Measurements from ENCODE around the gene PARP4. TPM values are rescaled to one million over a fixed set of nuclear protein-coding genes. Genes with fewer than 3 reads are reported as not detected.
"Not testable (repeated sequence)": the region's sequence is repeated elsewhere in the genome, so short reads cannot be mapped to it uniquely, and the experiment has no call there.

Gene PARP4
- total and polyA plus RNA-seq, 2 of the 4 experiments (the other 2 are of a cell fraction), result 31.7 to 50.2 TPM

DNA sequence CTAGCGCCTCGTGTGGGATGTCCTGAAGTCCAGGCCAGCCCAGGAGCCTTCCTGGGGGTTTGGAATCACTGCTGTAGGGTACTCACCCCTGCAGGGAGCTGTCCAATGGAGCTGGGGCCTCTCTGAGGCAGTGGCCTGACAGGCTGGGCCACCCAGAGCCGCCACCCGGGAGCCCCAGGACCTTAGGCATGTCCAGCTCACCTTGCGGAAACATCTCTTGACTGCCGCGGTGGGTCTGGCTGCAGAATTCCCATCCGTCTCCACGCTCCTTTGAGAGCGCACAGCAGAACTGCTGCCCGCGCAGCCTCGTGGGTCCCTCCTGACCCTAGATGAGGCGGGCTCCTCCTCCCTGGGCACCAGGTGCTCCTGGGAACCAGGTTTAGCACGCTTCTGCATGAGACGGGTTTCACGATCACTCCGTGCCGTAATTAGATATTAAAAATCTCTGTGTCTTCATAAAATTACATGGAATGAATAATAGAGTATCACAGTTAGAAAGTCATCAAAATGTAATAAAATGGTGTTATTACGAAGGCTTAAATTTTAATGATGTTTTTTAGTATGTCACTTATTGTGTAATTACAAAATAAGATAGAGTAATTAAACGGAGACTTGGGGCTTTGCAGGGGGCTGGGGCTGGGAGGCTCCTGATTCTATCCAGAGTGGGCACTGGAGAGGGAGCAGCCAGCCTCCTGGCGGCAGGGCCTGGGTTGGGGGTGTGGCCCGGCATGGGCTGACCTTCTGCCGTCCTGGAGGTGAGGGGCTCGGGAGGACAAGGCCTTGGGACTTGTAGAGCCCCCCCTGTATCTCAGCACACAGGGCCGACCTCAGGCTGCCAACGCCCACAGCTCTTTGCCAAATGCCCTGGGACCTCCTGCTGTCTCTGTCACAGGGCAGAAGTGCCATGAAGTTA lies 120.6 kb downstream of the PARP4 start:
- H2BK5ac ChIP-seq (ENCODE audit: low read depth, low read length, poor library complexity, severe bottlenecking); CTCF ChIA-PET; H2BK120ac ChIP-seq (ENCODE audit: low read depth, low read length); H3K36me3 ChIP-seq (ENCODE audit: control insufficient read depth, insufficient read depth, low read length); H3K56ac ChIP-seq (ENCODE audit: extremely low read depth, insufficient read depth, low read length); H3K4me2 ChIP-seq (ENCODE audit: low read depth, low read length); H2AFZ ChIP-seq (replicated peaks; ENCODE audit: low read length, poor library complexity); in situ Hi-C loops (cut with MboI; ENCODE audit: low sequenced_read_pairs); ATAC-seq (ENCODE audit: low read depth); H3K18ac ChIP-seq (ENCODE audit: low read depth, low read length); H2BK15ac ChIP-seq (ENCODE audit: low read depth, low read length); H3K9me1 ChIP-seq (ENCODE audit: insufficient read depth, low read length); H3K4me3 ChIP-seq (ENCODE audit: insufficient read depth, low read depth, low read length); dilution Hi-C loops (cut with HindIII; ENCODE audit: low sequenced_read_pairs, unreplicated experiment); H3K4ac ChIP-seq (ENCODE audit: low read depth, low read length); H4K91ac ChIP-seq (ENCODE audit: insufficient read depth, low read depth, low read length); DNase-seq; H3K4me1 ChIP-seq (ENCODE audit: control insufficient read depth, insufficient read depth, low read length); H4K8ac ChIP-seq (ENCODE audit: low read depth in 2 of 2, low read length in 2 of 2); H3K27me3 ChIP-seq (ENCODE audit: control insufficient read depth, insufficient read depth, low read length); BruUV-seq (replicated peaks); H4K5ac ChIP-seq (ENCODE audit: low read depth, low read length); H2AK9ac ChIP-seq (replicated peaks; ENCODE audit: low read depth, low read length, poor library complexity); H3K27ac ChIP-seq (ENCODE audit: insufficient read depth, low read length); H3K9me3 ChIP-seq (ENCODE audit: control insufficient read depth, insufficient read depth, low read length); H3K79me1 ChIP-seq (ENCODE audit: low read depth in 1 of 2, low read length in 2 of 2); H2BK20ac ChIP-seq (ENCODE audit: low read depth, low read length); POLR2A ChIA-PET (ENCODE audit: unreplicated experiment); H3K14ac ChIP-seq (replicated peaks; ENCODE audit: low read depth, low read length); H3K9ac ChIP-seq (ENCODE audit: low read depth, low read length); intact Hi-C loops (cut with micrococcal nuclease); H3K23ac ChIP-seq (ENCODE audit: low read depth, low read length); H2AK5ac ChIP-seq (ENCODE audit: low read depth, low read length); H4K20me1 ChIP-seq (ENCODE audit: insufficient read depth, low read length): not testable (repeated sequence)
- 90% methylated on average over 10 of the region's 27 CpGs; no CpG with 5 or more reads in 1 of the 2 experiments for WGBS, 2 experiments (ENCODE audit: extremely low coverage in 2 of 2, insufficient read length in 1 of 2)

DNA sequence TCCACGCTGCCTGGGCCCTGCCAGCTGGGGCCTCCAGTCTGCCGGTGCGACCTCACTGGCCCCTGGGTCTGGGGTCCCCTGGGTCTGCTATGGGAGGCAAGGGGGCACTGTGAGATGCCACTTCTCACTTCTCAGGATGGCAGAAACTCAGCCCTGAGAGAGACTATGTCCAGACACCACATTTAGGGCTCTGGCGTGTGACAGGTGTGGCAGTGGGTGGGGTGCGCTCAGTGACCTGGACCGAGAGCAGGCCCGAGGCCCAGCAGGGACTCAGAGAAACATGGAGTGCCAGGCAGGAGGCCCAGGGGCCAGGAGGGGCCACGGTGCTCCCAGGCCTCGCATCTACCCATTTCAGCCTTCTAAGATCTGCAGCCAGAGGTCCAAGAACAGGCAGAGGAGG lies 121.8 kb downstream of the PARP4 start:
- H3K9me3 ChIP-seq (ENCODE audit: control insufficient read depth, insufficient read depth, low read length); H4K20me1 ChIP-seq (ENCODE audit: insufficient read depth, low read length); BruUV-seq (replicated peaks); H3K27me3 ChIP-seq (ENCODE audit: control insufficient read depth, insufficient read depth, low read length); H4K5ac ChIP-seq (ENCODE audit: low read depth, low read length); intact Hi-C loops (cut with micrococcal nuclease); DNase-seq; ATAC-seq (ENCODE audit: low read depth); H3K4me2 ChIP-seq (ENCODE audit: low read depth, low read length); H3K4ac ChIP-seq (ENCODE audit: low read depth, low read length); H3K79me1 ChIP-seq (ENCODE audit: low read depth in 1 of 2, low read length in 2 of 2); H3K27ac ChIP-seq (ENCODE audit: insufficient read depth, low read length); H4K91ac ChIP-seq (ENCODE audit: insufficient read depth, low read depth, low read length); H2AFZ ChIP-seq (replicated peaks; ENCODE audit: low read length, poor library complexity); H3K4me1 ChIP-seq (ENCODE audit: control insufficient read depth, insufficient read depth, low read length); H3K56ac ChIP-seq (ENCODE audit: extremely low read depth, insufficient read depth, low read length); dilution Hi-C loops (cut with HindIII; ENCODE audit: low sequenced_read_pairs, unreplicated experiment); H2BK15ac ChIP-seq (ENCODE audit: low read depth, low read length); H4K8ac ChIP-seq (ENCODE audit: low read depth in 2 of 2, low read length in 2 of 2); H2BK20ac ChIP-seq (ENCODE audit: low read depth, low read length); H3K23ac ChIP-seq (ENCODE audit: low read depth, low read length); H3K4me3 ChIP-seq (ENCODE audit: insufficient read depth, low read depth, low read length); in situ Hi-C loops (cut with MboI; ENCODE audit: low sequenced_read_pairs); H3K9me1 ChIP-seq (ENCODE audit: insufficient read depth, low read length); H2BK5ac ChIP-seq (ENCODE audit: low read depth, low read length, poor library complexity, severe bottlenecking); H2AK9ac ChIP-seq (replicated peaks; ENCODE audit: low read depth, low read length, poor library complexity); H2AK5ac ChIP-seq (ENCODE audit: low read depth, low read length); POLR2A ChIA-PET (ENCODE audit: unreplicated experiment); H2BK120ac ChIP-seq (ENCODE audit: low read depth, low read length); H3K18ac ChIP-seq (ENCODE audit: low read depth, low read length); H3K9ac ChIP-seq (ENCODE audit: low read depth, low read length); H3K14ac ChIP-seq (replicated peaks; ENCODE audit: low read depth, low read length); CTCF ChIA-PET; H3K36me3 ChIP-seq (ENCODE audit: control insufficient read depth, insufficient read depth, low read length): not testable (repeated sequence)
- WGBS, 2 experiments (ENCODE audit: extremely low coverage in 2 of 2, insufficient read length in 1 of 2), result no CpG with 5 or more reads among the region's 9 CpGs

Measured in IMR-90 (cell line).